Erythroblast (primary cell): ENCODE results near the gene AMHR2.

ENCODE experiments used
- GATA1 ChIP-seq: IDR thresholded peaks from 2 replicates; pipeline ENCODE4 v1.6.1; 2011; ENCODE audit warnings: low read depth, mild to moderate bottlenecking, control low read depth, low read length, moderate library complexity
- POLR2A ChIP-seq: IDR thresholded peaks from 2 replicates; pipeline ENCODE4 v1.6.1; 2011; ENCODE audit warnings: mild to moderate bottlenecking, low read length

DNA sequence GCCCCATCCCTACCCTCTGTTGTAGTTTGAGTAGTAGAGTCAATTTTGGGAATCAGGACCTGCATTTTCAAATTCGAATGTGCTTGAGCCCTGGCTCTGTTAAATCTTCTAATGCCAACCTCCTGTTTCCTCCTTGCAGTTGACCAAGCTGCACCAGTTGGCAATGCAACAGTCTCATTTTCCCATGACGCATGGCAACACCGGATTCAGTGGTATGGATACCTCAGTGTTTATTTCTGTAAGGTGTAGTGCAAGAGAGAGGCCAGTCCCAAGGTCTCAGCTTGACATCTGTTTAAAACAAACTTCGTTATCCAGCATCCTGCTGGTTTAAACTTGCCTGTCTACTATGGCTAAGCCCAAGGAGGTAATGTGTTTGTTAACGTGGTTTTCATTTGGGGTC lies 43.4 kb downstream of the AMHR2 start:
- no peak for TF ChIP-seq POLR2A
- TF ChIP-seq GATA1: no peak
